K562 (cell line): ENCODE results near the gene CDKN2C. TPM values are rescaled to one million over a fixed set of nuclear protein-coding genes. Genes with fewer than 3 reads are reported as not detected.
A peak's percentile ranks its signal among the peaks of the same experiment; 100 is the strongest.

Source experiments
- EP400 ChIP-seq: fragments of 450-650 bp; IDR thresholded peaks from 2 replicates; pipeline ENCODE4 v1.6.1; 2017; ENCODE audit warnings: antibody characterized with exemption, mild to moderate bottlenecking, moderate library complexity
- HDAC2 ChIP-seq: fragments of 450-650 bp; IDR thresholded peaks from 2 replicates; pipeline ENCODE4 v1.6.1; 2016; ENCODE audit warnings: mild to moderate bottlenecking
- MEF2D ChIP-seq: conservative IDR thresholded peaks from 2 replicates; pipeline ENCODE4 v1.6.1; 2016; ENCODE audit warnings: low read depth, missing genetic modification characterization, missing compliant biosample characterization
- MTA1 ChIP-seq: fragments of 450-650 bp; IDR thresholded peaks from 2 replicates; pipeline ENCODE4 v1.6.1; 2017; ENCODE audit warnings: borderline replicate concordance
- ZBTB7A ChIP-seq: IDR thresholded peaks from 2 replicates; pipeline ENCODE4 v1.6.1; 2011; ENCODE audit warnings: low read depth, mild to moderate bottlenecking, low read length, moderate library complexity, borderline replicate concordance; ENCODE audit not compliant: control insufficient read depth
- ZNF324 ChIP-seq: fragments of 250-450 bp; sonication (Bioruptor Pico); IDR thresholded peaks from 2 replicates; pipeline ENCODE4 v1.4.0; 2020; ENCODE audit warnings: mild to moderate bottlenecking
- ZNF354B ChIP-seq: fragments of 250-450 bp; sonication (Bioruptor Pico); IDR thresholded peaks from 2 replicates; pipeline ENCODE4 v1.4.0; 2020
- ZNF41 ChIP-seq: fragments of 250-450 bp; sonication (Bioruptor Pico); conservative IDR thresholded peaks from 2 replicates; pipeline ENCODE4 v1.4.0; 2020; ENCODE audit warnings: mild to moderate bottlenecking
- polyA plus RNA-seq, 8 experiments: library from polyadenylated mRNA; depleted of rRNA in 4 of 8; stranded (reverse) in 5 of 8; unstranded in 3 of 8; fragments of >200 nt; fragmentation: Nextera tagmentation in 2 of 8; fragmentation: Illumina TruSeq in 1 of 8; extraction: Ambion mirVana in 2 of 8; extraction: Trizol in 1 of 8; gene quantifications; 2 replicates each; pipeline versions ENCODE4 v1.2.1 to v1.2.3, GENCODE V29; 2011 to 2014; ENCODE audit warnings: inconsistent platforms in 1 of 8, missing spikeins in 1 of 8
- total RNA-seq, 7 experiments: library from RNA; depleted of rRNA in 6 of 7; stranded (reverse); fragments of >200 nt in 6 of 7; fragmentation: Illumina TruSeq in 2 of 7; extraction: Trizol in 2 of 7; gene quantifications; 2 replicates each; pipeline versions ENCODE4 v1.2.1 to v1.2.3, GENCODE V29; 2011 to 2021; ENCODE audit warnings: low replicate concordance in 1 of 7
- TF ChIP-seq, protein P1 (sequence below): sonication (generic); formaldehyde crosslinking; IDR thresholded peaks from 2 replicates; pipeline ENCODE4 v1.8.0; 2023; ENCODE audit warnings: missing genetic modification reagents, mild to moderate bottlenecking, borderline replicate concordance
- TF ChIP-seq, protein P2 (sequence below), 3 experiments: fragments of 200-800 bp in 1 of 3; fragments of 250-450 bp in 1 of 3; fragments of 450-650 bp in 1 of 3; sonication (Bioruptor Pico) in 1 of 3; sonication (Bioruptor generic) in 1 of 3; formaldehyde crosslinking in 1 of 3; IDR thresholded peaks; 2 replicates each; pipeline versions ENCODE4 v1.6.1 to v1.8.0; 2016 to 2022; ENCODE audit warnings: mild to moderate bottlenecking in 2 of 3, missing genetic modification characterization in 2 of 3, missing compliant biosample characterization in 1 of 3, moderate library complexity in 1 of 3
- TF ChIP-seq, protein P3 (sequence below), 2 experiments: fragments of 450-650 bp in 1 of 2; sonication (generic) in 1 of 2; formaldehyde crosslinking; conservative IDR thresholded peaks; 2 replicates each; pipeline versions ENCODE4 v1.4.0 to v1.8.1; 2020 to 2022; ENCODE audit warnings: mild to moderate bottlenecking in 1 of 2, missing genetic modification reagents in 1 of 2
- TF ChIP-seq, protein P4 (sequence below), 3 experiments: IDR thresholded peaks in 2 of 3; conservative IDR thresholded peaks in 1 of 3; 2 replicates each; pipeline ENCODE4 v1.5.1; 2011 to 2012; ENCODE audit warnings: low read length in 3 of 3, mild to moderate bottlenecking in 3 of 3, control low read depth in 2 of 3, improper control_type of control experiment in 1 of 3, inconsistent platforms in 1 of 3, low read depth in 1 of 3, mixed read lengths in 1 of 3, moderate library complexity in 1 of 3; ENCODE audit not compliant: insufficient read depth in 2 of 3

Gene CDKN2C
- total and polyA plus RNA-seq, 9 of the 15 experiments (the other 6 are each of a cell fraction or from before 2014, with no cell fraction given) = 11.9 to 74.3 (median 45.9) TPM

DNA sequence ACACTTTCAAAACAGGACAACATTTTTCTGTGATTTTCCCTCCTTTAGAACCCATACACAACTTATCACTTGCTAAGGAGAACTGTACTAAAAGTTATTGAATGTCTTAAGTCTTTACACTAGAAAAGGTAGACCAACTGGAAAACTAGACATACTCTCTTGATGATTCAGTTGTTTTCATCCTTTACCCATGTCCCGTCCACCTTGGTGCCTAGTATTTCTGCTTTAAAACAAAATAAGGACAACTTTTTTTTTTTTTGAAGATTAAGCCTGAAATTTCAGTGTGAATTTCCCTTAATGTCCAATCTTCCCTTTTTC, 4.5 kb downstream of the CDKN2C start (continued):
- TF ChIP-seq, protein P1, sequence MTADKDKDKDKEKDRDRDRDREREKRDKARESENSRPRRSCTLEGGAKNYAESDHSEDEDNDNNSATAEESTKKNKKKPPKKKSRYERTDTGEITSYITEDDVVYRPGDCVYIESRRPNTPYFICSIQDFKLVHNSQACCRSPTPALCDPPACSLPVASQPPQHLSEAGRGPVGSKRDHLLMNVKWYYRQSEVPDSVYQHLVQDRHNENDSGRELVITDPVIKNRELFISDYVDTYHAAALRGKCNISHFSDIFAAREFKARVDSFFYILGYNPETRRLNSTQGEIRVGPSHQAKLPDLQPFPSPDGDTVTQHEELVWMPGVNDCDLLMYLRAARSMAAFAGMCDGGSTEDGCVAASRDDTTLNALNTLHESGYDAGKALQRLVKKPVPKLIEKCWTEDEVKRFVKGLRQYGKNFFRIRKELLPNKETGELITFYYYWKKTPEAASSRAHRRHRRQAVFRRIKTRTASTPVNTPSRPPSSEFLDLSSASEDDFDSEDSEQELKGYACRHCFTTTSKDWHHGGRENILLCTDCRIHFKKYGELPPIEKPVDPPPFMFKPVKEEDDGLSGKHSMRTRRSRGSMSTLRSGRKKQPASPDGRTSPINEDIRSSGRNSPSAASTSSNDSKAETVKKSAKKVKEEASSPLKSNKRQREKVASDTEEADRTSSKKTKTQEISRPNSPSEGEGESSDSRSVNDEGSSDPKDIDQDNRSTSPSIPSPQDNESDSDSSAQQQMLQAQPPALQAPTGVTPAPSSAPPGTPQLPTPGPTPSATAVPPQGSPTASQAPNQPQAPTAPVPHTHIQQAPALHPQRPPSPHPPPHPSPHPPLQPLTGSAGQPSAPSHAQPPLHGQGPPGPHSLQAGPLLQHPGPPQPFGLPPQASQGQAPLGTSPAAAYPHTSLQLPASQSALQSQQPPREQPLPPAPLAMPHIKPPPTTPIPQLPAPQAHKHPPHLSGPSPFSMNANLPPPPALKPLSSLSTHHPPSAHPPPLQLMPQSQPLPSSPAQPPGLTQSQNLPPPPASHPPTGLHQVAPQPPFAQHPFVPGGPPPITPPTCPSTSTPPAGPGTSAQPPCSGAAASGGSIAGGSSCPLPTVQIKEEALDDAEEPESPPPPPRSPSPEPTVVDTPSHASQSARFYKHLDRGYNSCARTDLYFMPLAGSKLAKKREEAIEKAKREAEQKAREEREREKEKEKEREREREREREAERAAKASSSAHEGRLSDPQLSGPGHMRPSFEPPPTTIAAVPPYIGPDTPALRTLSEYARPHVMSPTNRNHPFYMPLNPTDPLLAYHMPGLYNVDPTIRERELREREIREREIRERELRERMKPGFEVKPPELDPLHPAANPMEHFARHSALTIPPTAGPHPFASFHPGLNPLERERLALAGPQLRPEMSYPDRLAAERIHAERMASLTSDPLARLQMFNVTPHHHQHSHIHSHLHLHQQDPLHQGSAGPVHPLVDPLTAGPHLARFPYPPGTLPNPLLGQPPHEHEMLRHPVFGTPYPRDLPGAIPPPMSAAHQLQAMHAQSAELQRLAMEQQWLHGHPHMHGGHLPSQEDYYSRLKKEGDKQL (CRISPR knock-in tag) = no peak
- TF ChIP-seq ZNF354B (CRISPR knock-in tag) (no peak), MTA1 (no peak), ZNF41 (CRISPR knock-in tag) (no peak), HDAC2 (no peak), ZNF324 (CRISPR knock-in tag) (0 out of 2 replicates have a peak, but pooled peaks have one; percentile 21), EP400 (no peak), ZBTB7A (no peak), MEF2D (tag) (no peak)
- TF ChIP-seq, protein P2, sequence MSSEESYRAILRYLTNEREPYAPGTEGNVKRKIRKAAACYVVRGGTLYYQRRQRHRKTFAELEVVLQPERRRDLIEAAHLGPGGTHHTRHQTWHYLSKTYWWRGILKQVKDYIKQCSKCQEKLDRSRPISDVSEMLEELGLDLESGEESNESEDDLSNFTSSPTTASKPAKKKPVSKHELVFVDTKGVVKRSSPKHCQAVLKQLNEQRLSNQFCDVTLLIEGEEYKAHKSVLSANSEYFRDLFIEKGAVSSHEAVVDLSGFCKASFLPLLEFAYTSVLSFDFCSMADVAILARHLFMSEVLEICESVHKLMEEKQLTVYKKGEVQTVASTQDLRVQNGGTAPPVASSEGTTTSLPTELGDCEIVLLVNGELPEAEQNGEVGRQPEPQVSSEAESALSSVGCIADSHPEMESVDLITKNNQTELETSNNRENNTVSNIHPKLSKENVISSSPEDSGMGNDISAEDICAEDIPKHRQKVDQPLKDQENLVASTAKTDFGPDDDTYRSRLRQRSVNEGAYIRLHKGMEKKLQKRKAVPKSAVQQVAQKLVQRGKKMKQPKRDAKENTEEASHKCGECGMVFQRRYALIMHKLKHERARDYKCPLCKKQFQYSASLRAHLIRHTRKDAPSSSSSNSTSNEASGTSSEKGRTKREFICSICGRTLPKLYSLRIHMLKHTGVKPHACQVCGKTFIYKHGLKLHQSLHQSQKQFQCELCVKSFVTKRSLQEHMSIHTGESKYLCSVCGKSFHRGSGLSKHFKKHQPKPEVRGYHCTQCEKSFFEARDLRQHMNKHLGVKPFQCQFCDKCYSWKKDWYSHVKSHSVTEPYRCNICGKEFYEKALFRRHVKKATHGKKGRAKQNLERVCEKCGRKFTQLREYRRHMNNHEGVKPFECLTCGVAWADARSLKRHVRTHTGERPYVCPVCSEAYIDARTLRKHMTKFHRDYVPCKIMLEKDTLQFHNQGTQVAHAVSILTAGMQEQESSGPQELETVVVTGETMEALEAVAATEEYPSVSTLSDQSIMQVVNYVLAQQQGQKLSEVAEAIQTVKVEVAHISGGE (CRISPR knock-in tag; IDR thresholded peaks at IDR 0.05) = 0 out of 6 replicates have a peak, but pooled peaks of 1 of the 3 experiments have one; percentile 14
- TF ChIP-seq, protein P3, sequence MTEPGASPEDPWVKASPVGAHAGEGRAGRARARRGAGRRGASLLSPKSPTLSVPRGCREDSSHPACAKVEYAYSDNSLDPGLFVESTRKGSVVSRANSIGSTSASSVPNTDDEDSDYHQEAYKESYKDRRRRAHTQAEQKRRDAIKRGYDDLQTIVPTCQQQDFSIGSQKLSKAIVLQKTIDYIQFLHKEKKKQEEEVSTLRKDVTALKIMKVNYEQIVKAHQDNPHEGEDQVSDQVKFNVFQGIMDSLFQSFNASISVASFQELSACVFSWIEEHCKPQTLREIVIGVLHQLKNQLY (CRISPR knock-in tag; conservative IDR thresholded peaks at IDR 0.05) = 0 out of 4 replicates have a peak, but pooled peaks of 1 of the 2 experiments have one; percentile 42
- TF ChIP-seq, protein P4, sequence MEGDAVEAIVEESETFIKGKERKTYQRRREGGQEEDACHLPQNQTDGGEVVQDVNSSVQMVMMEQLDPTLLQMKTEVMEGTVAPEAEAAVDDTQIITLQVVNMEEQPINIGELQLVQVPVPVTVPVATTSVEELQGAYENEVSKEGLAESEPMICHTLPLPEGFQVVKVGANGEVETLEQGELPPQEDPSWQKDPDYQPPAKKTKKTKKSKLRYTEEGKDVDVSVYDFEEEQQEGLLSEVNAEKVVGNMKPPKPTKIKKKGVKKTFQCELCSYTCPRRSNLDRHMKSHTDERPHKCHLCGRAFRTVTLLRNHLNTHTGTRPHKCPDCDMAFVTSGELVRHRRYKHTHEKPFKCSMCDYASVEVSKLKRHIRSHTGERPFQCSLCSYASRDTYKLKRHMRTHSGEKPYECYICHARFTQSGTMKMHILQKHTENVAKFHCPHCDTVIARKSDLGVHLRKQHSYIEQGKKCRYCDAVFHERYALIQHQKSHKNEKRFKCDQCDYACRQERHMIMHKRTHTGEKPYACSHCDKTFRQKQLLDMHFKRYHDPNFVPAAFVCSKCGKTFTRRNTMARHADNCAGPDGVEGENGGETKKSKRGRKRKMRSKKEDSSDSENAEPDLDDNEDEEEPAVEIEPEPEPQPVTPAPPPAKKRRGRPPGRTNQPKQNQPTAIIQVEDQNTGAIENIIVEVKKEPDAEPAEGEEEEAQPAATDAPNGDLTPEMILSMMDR (IDR thresholded peaks at IDR 0.05 in 2 of 3, conservative IDR thresholded peaks at IDR 0.05 in 1 of 3; ENCODE audit: insufficient read depth in 2 of 3, low read depth in 1 of 3, low read length in 3 of 3) = no peak
